Astrocyte (in vitro differentiated cells and primary cell): ENCODE data around the gene SSH2. TPM values are rescaled to one million over a fixed set of nuclear protein-coding genes. Genes with fewer than 3 reads are reported as not detected.

Experiments used
- DNase-seq: peaks from one replicate; pipeline ENCODE4 v3.0.0-alpha.2; 2010; ENCODE audit warnings: low read depth
- FAIRE-seq: peaks from 2 replicates; lab custom pipeline; 2011; peaks lifted over from hg19 to GRCh38; lab: Jason Lieb, UNC
- H2AFZ ChIP-seq: 2 replicates; pipeline ENCODE4 v1.6.0; 2012; ENCODE audit warnings: low read depth, low read length, inconsistent platforms
- H3K27ac ChIP-seq: 2 replicates; pipeline ENCODE4 v1.5.1; 2011; ENCODE audit warnings: low read depth, low read length, inconsistent platforms
- H3K27me3 ChIP-seq: 2 replicates; pipeline ENCODE4 v1.6.0; 2011; ENCODE audit warnings: low read length, inconsistent platforms; ENCODE audit not compliant: insufficient read depth
- H3K36me3 ChIP-seq: 2 replicates; pipeline ENCODE4 v1.5.1; 2011; ENCODE audit warnings: low read length, inconsistent platforms; ENCODE audit not compliant: insufficient read depth
- H3K4me1 ChIP-seq: 2 replicates; pipeline ENCODE4 v1.5.1; 2011; ENCODE audit warnings: low read length, inconsistent platforms; ENCODE audit not compliant: insufficient read depth
- H3K4me2 ChIP-seq: 2 replicates; pipeline ENCODE4 v1.6.0; 2012; ENCODE audit warnings: low read length, inconsistent platforms
- H3K4me3 ChIP-seq: 2 replicates; pipeline ENCODE4 v1.5.1; 2011; ENCODE audit warnings: low read depth, mild to moderate bottlenecking, low read length, inconsistent platforms; ENCODE audit not compliant: insufficient read depth
- H3K79me2 ChIP-seq: 2 replicates; pipeline ENCODE4 v1.6.0; 2012; ENCODE audit warnings: mild to moderate bottlenecking, low read length, inconsistent platforms; ENCODE audit not compliant: insufficient read depth
- H3K9ac ChIP-seq: 2 replicates; pipeline ENCODE4 v1.6.0; 2012; ENCODE audit warnings: mild to moderate bottlenecking, low read length, inconsistent platforms
- H3K9me3 ChIP-seq: 2 replicates; pipeline ENCODE4 v1.5.1; 2012; ENCODE audit warnings: low read depth, mild to moderate bottlenecking, low read length, inconsistent platforms; ENCODE audit not compliant: insufficient read depth
- H4K20me1 ChIP-seq: 2 replicates; pipeline ENCODE4 v1.6.0; 2012; ENCODE audit warnings: low read length, inconsistent platforms; ENCODE audit not compliant: insufficient read depth
- H3K27ac Mint-ChIP-seq: one replicate; pipeline ENCODE4 v1.8.0; 2021; ENCODE audit warnings: mild to moderate bottlenecking, mixed read lengths; ENCODE audit not compliant: unreplicated experiment
- H3K27me3 Mint-ChIP-seq: one replicate; pipeline ENCODE4 v1.8.0; 2021; ENCODE audit warnings: low read depth, mixed read lengths; ENCODE audit not compliant: unreplicated experiment
- H3K36me3 Mint-ChIP-seq: one replicate; pipeline ENCODE4 v1.8.0; 2021; ENCODE audit warnings: low read depth, mixed read lengths; ENCODE audit not compliant: unreplicated experiment
- H3K4me1 Mint-ChIP-seq: one replicate; pipeline ENCODE4 v1.8.0; 2021; ENCODE audit warnings: low read depth, mixed read lengths; ENCODE audit not compliant: unreplicated experiment
- H3K4me3 Mint-ChIP-seq: one replicate; pipeline ENCODE4 v1.8.0; 2021; ENCODE audit warnings: mild to moderate bottlenecking, moderate library complexity, mixed read lengths; ENCODE audit not compliant: unreplicated experiment
- H3K9me3 Mint-ChIP-seq: one replicate; pipeline ENCODE4 v1.8.0; 2021; ENCODE audit warnings: mild to moderate bottlenecking, mixed read lengths; ENCODE audit not compliant: unreplicated experiment
- CTCF ChIP-seq: IDR thresholded peaks from 2 replicates; pipeline ENCODE4 v1.5.1; 2011; ENCODE audit warnings: low read depth, mild to moderate bottlenecking, inconsistent platforms, low read length, moderate library complexity; ENCODE audit not compliant: insufficient read depth
- EZH2 ChIP-seq: IDR thresholded peaks from 2 replicates; pipeline ENCODE4 v1.6.1; 2012; ENCODE audit warnings: mild to moderate bottlenecking, low read length, inconsistent platforms; ENCODE audit not compliant: insufficient read depth
- total RNA-seq: library from RNA; stranded (reverse); gene quantifications from 2 replicates; pipeline ENCODE4 v1.2.1, GENCODE V29; 2021

Gene SSH2
- total RNA-seq, 1 donor from 2014 or later, result 31.1 TPM

- Histone ChIP-seq H3K4me1 (peaks cover 49% of the 10 kb centered on the region), H3K27ac (no peak within 1 kb of the TSS)
Observed at GRCh38 chr17:29592850-29593551, 337.0 kb downstream of the SSH2 start, which contains the start of gene ANKRD13B. ANKRD13B (plus strand) TSS chr17:29593132; CDS start chr17:29593622, 490 bp downstream.

GRCh38 chr17:29591737-29592608, 338.1 kb downstream of the SSH2 start:
- H3K4me1 Mint-ChIP-seq, result peaks cover 10% of the 10 kb centered on the region
- H3K27me3 Mint-ChIP-seq, result no peaks in the 10 kb centered on the region
- DNase-seq (no peak), FAIRE-seq (no peak)
- no peaks in the 10 kb centered on the region for H3K9me3 Mint-ChIP-seq
- Histone ChIP-seq H3K4me3 (peak overlapping the region; percentile 47), H3K9me3 (no peaks in the 10 kb centered on the region), H3K27ac (peak overlapping the region; percentile 60), H3K4me2 (peak overlapping the region; percentile 91), H4K20me1 (peaks cover 52% of the 10 kb centered on the region), H3K27me3 (peaks cover 6% of the 10 kb centered on the region), H2AFZ (peak overlapping the region; percentile 84), H3K4me1 (peaks cover 59% of the 10 kb centered on the region), H3K9ac (peak overlapping the region; percentile 63), H3K36me3 (no peaks in the 10 kb centered on the region), H3K79me2 (peaks cover 23% of the 10 kb centered on the region)
- peak overlapping the region; percentile 83 for H3K4me3 Mint-ChIP-seq
- H3K36me3 Mint-ChIP-seq, result no peaks in the 10 kb centered on the region
- no peak for TF ChIP-seq EZH2
- peak; percentile 70 for TF ChIP-seq CTCF
- peak overlapping the region; percentile 92 for H3K27ac Mint-ChIP-seq

More at GRCh38 chr17:29592850-29593551, 337.0 kb downstream of the SSH2 start, which contains the start of gene ANKRD13B:
- Mint-ChIP-seq H3K4me3 (peak within 1 kb of the TSS; percentile 84), H3K36me3 (no peaks in the 10 kb centered on the region), H3K9me3 (no peaks in the 10 kb centered on the region), H3K27ac (peak within 1 kb of the TSS; percentile 69), H3K4me1 (peaks cover 8% of the 10 kb centered on the region), H3K27me3 (no peaks in the 10 kb centered on the region)
- Histone ChIP-seq H2AFZ (peak within 1 kb of the TSS; percentile 85), H3K9me3 (no peaks in the 10 kb centered on the region), H3K27me3 (peaks cover 12% of the 10 kb centered on the region), H3K79me2 (peaks cover 16% of the 10 kb centered on the region), H3K9ac (peak within 1 kb of the TSS; percentile 31), H4K20me1 (peaks cover 50% of the 10 kb centered on the region), H3K36me3 (no peaks in the 10 kb centered on the region), H3K4me2 (peak within 1 kb of the TSS; percentile 91), H3K4me3 (peak within 1 kb of the TSS; percentile 57)
- DNase-seq, result no peak
- TF ChIP-seq EZH2 (no peak), CTCF (no peak)
- no peak for FAIRE-seq
